GM12891 (cell line): ENCODE results near the gene ZBTB21.

Source experiments
- PAX5 ChIP-seq: IDR thresholded peaks from 2 replicates; pipeline ENCODE4 v1.6.1; 2011; ENCODE audit warnings: low read length, moderate library complexity, mild to moderate bottlenecking; ENCODE audit not compliant: insufficient read depth, severe bottlenecking
- POLR2A ChIP-seq: IDR thresholded peaks from 2 replicates; pipeline ENCODE4 v1.6.1; 2011; ENCODE audit warnings: low read depth, low read length, control low read depth
- POLR2AphosphoS5 ChIP-seq: IDR thresholded peaks from 2 replicates; pipeline ENCODE4 v1.6.1; 2011; ENCODE audit warnings: low read depth, low read length, control low read depth
- TAF1 ChIP-seq: IDR thresholded peaks from 2 replicates; pipeline ENCODE4 v1.6.1; 2011; ENCODE audit warnings: low read depth, low read length, control low read depth

- no peak for TF ChIP-seq PAX5
- TF ChIP-seq POLR2AphosphoS5 = no peak
- no peak; the same call in 1 of the 2 replicates for TF ChIP-seq POLR2A
- TF ChIP-seq TAF1 = no peak
Observed at GRCh38 chr21:41953831-41954653, 56.1 kb downstream of the ZBTB21 start, which contains the start of gene C2CD2.
